GM12872 (cell line): ENCODE measurements around the gene C15orf40.

Experiments used
- TF ChIP-seq, protein P1 (sequence below): IDR thresholded peaks from 3 replicates; pipeline ENCODE4 v1.5.1; 2011; ENCODE audit warnings: low read depth, mild to moderate bottlenecking, low read length, moderate library complexity; ENCODE audit not compliant: insufficient read depth

The C15orf40 gene

GRCh38 chr15:82971218-82971984 lies 40.0 kb downstream of the C15orf40 start:
- TF ChIP-seq, protein P1, sequence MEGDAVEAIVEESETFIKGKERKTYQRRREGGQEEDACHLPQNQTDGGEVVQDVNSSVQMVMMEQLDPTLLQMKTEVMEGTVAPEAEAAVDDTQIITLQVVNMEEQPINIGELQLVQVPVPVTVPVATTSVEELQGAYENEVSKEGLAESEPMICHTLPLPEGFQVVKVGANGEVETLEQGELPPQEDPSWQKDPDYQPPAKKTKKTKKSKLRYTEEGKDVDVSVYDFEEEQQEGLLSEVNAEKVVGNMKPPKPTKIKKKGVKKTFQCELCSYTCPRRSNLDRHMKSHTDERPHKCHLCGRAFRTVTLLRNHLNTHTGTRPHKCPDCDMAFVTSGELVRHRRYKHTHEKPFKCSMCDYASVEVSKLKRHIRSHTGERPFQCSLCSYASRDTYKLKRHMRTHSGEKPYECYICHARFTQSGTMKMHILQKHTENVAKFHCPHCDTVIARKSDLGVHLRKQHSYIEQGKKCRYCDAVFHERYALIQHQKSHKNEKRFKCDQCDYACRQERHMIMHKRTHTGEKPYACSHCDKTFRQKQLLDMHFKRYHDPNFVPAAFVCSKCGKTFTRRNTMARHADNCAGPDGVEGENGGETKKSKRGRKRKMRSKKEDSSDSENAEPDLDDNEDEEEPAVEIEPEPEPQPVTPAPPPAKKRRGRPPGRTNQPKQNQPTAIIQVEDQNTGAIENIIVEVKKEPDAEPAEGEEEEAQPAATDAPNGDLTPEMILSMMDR = no peak

- TF ChIP-seq, protein P1 = no peak
Observed at GRCh38 chr15:82970696-82971095, 40.7 kb downstream of the C15orf40 start.

DNA sequence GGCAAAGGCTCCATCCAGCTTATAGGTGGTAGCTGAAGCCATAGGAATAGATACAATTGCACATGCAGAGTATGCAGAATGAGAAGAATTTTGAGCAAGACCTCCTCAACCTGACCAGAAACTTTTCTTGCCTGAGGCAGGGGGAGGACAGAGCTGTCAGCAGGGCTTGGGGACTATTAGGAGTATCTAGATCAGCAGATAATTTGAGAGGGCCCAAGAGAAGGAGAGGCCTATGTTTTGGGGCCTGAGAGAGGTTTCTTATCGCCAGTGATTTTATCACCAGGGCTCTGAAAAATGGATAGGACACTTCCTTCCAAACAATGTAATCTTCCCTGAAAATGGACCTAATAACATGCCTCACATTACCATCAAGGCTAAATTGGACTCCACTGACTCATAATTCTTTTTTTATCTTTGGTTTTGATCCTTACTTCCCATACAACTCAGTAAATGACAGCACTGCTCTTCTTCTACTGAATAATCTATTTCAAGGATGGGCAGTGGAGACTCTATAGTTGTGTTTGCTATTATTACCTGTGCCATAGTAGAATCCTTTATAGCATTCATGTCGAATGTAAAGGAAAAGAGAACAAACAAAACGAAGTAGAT lies 41.3 kb downstream of the C15orf40 start:
- TF ChIP-seq, protein P1 = no peak

DNA sequence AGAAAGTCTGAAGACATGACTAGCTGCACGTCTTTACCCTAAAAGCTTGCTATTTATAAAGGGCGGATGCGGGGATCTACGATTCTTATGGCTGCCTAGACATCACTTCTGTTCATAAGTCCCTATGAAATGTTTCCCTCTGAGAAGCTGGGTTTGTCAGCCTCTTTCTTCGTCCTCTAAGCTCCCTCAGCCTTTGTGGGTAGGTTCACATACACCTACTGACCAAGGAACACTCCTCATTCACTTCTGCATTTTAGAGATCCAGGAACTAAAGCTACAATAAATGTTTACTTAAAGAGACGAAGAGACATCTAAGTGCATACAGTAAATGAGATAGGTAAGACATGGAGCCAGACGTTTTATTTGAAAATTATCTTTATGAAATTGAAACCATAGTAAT lies 42.1 kb downstream of the C15orf40 start:
- TF ChIP-seq, protein P1 = no peak

- TF ChIP-seq, protein P1 = no peak
Observed at GRCh38 chr15:82968066-82968465, 43.4 kb downstream of the C15orf40 start.

GRCh38 chr15:82966671-82967071 lies 44.8 kb downstream of the C15orf40 start:
- TF ChIP-seq, protein P1 = no peak

- TF ChIP-seq, protein P1 = no peak
Observed at GRCh38 chr15:82964890-82965289, 46.5 kb downstream of the C15orf40 start.
